ENCODE measurements around the gene WWOX. TPM values are rescaled to one million over a fixed set of nuclear protein-coding genes. Genes with fewer than 3 reads are reported as not detected.

The WWOX gene
- polyA plus RNA-seq, 1 donor from 2014 or later = 25.6 TPM

DNA sequence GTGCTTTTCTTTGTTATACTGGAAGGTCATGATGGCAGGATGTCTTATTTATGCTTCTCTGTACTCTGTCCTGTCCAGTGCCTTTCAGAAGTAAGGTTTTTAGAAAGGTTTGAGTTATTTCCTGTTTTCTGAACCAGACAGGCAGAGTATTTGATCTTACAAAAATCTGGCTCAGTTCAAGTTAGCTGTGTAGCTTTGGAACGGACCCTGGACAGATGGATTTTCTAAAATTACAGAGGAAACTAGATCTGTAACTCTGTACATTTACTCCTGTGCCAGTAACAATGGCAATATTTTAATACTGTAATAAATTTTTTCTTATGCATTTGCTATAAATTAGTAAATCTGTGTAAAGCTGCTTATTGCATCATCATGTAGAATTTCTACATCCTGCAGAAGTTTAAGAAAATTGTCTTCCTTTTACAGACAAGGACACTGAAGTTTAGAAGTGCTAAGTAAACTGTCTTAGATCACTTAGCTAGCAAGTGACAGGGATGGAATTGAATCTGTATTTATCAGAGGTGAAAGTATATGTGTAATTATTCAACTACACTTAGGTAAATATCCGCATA is 347.6 kb downstream of the WWOX start:
- no peaks in the 10 kb centered on the region for H4K20me1 ChIP-seq (ENCODE audit: insufficient read depth)
- no peak overlapping the region for H3K27ac ChIP-seq (ENCODE audit: low read length)
- H3K4me2 ChIP-seq (ENCODE audit: low read length) = no peak overlapping the region
- H3K9ac ChIP-seq (ENCODE audit: low read length) = no peak overlapping the region
- no peak for TF ChIP-seq MXI1 (conservative IDR thresholded peaks at IDR 0.05; ENCODE audit: poor library complexity, severe bottlenecking)
- TF ChIP-seq, protein P1, sequence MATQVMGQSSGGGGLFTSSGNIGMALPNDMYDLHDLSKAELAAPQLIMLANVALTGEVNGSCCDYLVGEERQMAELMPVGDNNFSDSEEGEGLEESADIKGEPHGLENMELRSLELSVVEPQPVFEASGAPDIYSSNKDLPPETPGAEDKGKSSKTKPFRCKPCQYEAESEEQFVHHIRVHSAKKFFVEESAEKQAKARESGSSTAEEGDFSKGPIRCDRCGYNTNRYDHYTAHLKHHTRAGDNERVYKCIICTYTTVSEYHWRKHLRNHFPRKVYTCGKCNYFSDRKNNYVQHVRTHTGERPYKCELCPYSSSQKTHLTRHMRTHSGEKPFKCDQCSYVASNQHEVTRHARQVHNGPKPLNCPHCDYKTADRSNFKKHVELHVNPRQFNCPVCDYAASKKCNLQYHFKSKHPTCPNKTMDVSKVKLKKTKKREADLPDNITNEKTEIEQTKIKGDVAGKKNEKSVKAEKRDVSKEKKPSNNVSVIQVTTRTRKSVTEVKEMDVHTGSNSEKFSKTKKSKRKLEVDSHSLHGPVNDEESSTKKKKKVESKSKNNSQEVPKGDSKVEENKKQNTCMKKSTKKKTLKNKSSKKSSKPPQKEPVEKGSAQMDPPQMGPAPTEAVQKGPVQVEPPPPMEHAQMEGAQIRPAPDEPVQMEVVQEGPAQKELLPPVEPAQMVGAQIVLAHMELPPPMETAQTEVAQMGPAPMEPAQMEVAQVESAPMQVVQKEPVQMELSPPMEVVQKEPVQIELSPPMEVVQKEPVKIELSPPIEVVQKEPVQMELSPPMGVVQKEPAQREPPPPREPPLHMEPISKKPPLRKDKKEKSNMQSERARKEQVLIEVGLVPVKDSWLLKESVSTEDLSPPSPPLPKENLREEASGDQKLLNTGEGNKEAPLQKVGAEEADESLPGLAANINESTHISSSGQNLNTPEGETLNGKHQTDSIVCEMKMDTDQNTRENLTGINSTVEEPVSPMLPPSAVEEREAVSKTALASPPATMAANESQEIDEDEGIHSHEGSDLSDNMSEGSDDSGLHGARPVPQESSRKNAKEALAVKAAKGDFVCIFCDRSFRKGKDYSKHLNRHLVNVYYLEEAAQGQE (IDR thresholded peaks at IDR 0.05; ENCODE audit: borderline replicate concordance) = no peak
- TF ChIP-seq TAF1 (IDR thresholded peaks at IDR 0.05; ENCODE audit: low read depth) = no peak
- TF ChIP-seq EZH2 (IDR thresholded peaks at IDR 0.05; ENCODE audit: borderline replicate concordance, insufficient read depth, low read length, poor library complexity, severe bottlenecking) = no peak
- no peak for TF ChIP-seq EP300 (conservative IDR thresholded peaks at IDR 0.05; ENCODE audit: poor library complexity, severe bottlenecking)
- TF ChIP-seq POLR2AphosphoS5 (IDR thresholded peaks at IDR 0.05) = no peak
- TF ChIP-seq RAD21 (conservative IDR thresholded peaks at IDR 0.05) = no peak
- TF ChIP-seq, protein P2, sequence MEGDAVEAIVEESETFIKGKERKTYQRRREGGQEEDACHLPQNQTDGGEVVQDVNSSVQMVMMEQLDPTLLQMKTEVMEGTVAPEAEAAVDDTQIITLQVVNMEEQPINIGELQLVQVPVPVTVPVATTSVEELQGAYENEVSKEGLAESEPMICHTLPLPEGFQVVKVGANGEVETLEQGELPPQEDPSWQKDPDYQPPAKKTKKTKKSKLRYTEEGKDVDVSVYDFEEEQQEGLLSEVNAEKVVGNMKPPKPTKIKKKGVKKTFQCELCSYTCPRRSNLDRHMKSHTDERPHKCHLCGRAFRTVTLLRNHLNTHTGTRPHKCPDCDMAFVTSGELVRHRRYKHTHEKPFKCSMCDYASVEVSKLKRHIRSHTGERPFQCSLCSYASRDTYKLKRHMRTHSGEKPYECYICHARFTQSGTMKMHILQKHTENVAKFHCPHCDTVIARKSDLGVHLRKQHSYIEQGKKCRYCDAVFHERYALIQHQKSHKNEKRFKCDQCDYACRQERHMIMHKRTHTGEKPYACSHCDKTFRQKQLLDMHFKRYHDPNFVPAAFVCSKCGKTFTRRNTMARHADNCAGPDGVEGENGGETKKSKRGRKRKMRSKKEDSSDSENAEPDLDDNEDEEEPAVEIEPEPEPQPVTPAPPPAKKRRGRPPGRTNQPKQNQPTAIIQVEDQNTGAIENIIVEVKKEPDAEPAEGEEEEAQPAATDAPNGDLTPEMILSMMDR (IDR thresholded peaks at IDR 0.05; ENCODE audit: poor library complexity, severe bottlenecking) = no peak
- TF ChIP-seq SMC3 (conservative IDR thresholded peaks at IDR 0.05; ENCODE audit: poor library complexity) = no peak
- H3K79me2 ChIP-seq (replicated peaks; ENCODE audit: insufficient read depth, low read length) = no peaks in the 10 kb centered on the region
- H3K4me3 ChIP-seq (ENCODE audit: low read length) = no peak overlapping the region
- H3K9me3 ChIP-seq (ENCODE audit: low read length) = no peaks in the 10 kb centered on the region
- no peaks in the 10 kb centered on the region for H3K9me2 ChIP-seq (ENCODE audit: insufficient read depth, low read length)
- H3F3A ChIP-seq (ENCODE audit: insufficient read depth, low read length, poor library complexity, severe bottlenecking) = no peaks in the 10 kb centered on the region
- no peak overlapping the region for H2AFZ ChIP-seq (ENCODE audit: low read depth, low read length)
- H3K36me3 ChIP-seq (ENCODE audit: insufficient read depth, low read length) = no peaks in the 10 kb centered on the region
- no peaks in the 10 kb centered on the region for H3K27me3 ChIP-seq (ENCODE audit: insufficient read depth, low read depth, low read length)

DNA sequence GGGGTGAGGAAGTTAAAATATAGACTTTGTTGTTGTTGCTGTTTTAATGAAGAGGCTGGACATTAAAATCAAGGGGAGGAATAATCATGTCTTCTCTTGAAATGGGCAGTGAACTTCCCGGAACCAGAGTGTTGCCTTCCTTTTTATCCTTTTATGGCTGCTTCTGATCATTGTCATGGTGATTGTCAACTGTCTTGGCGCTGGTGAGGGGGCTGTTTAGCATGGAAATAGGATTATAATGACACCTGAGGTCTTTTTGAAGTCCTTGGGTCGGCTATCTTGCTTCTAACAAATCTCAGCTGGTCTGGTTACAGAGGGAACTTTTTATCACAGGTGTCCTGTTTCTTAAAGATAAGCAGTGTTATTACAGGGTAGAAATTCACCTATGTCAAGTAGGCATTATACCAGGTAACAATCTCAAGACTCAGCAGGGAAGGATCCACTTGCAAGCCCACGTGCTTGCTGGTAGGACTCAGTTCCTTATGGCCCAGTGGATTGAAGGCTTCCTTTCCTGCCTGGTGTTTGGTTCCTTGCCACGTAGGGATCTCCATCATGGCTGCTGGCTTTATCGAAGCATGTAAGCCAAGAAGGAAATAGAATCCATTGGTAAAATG is 349.3 kb downstream of the WWOX start:
- no peaks in the 10 kb centered on the region for H3F3A ChIP-seq (ENCODE audit: insufficient read depth, low read length, poor library complexity, severe bottlenecking)
- no peak overlapping the region for H3K4me2 ChIP-seq (ENCODE audit: low read length)
- TF ChIP-seq, protein P2 (IDR thresholded peaks at IDR 0.05; ENCODE audit: poor library complexity, severe bottlenecking) = no peak
- TF ChIP-seq TAF1 (IDR thresholded peaks at IDR 0.05; ENCODE audit: low read depth) (no peak), MXI1 (conservative IDR thresholded peaks at IDR 0.05; ENCODE audit: poor library complexity, severe bottlenecking) (no peak)
- no peak overlapping the region for H3K9ac ChIP-seq (ENCODE audit: low read length)
- no peaks in the 10 kb centered on the region for H3K36me3 ChIP-seq (ENCODE audit: insufficient read depth, low read length)
- no peaks in the 10 kb centered on the region for H3K27me3 ChIP-seq (ENCODE audit: insufficient read depth, low read depth, low read length)
- no peaks in the 10 kb centered on the region for H3K9me3 ChIP-seq (ENCODE audit: low read length)
- no peak overlapping the region for H2AFZ ChIP-seq (ENCODE audit: low read depth, low read length)
- no peak overlapping the region for H3K4me3 ChIP-seq (ENCODE audit: low read length)
- no peaks in the 10 kb centered on the region for H3K9me2 ChIP-seq (ENCODE audit: insufficient read depth, low read length)
- no peaks in the 10 kb centered on the region for H4K20me1 ChIP-seq (ENCODE audit: insufficient read depth)
- no peak overlapping the region for H3K27ac ChIP-seq (ENCODE audit: low read length)
- H3K79me2 ChIP-seq (replicated peaks; ENCODE audit: insufficient read depth, low read length) = no peaks in the 10 kb centered on the region

Measured in neural cell (in vitro differentiated cells).